ENCODE data around the gene TEX51.

The TEX51 gene

DNA sequence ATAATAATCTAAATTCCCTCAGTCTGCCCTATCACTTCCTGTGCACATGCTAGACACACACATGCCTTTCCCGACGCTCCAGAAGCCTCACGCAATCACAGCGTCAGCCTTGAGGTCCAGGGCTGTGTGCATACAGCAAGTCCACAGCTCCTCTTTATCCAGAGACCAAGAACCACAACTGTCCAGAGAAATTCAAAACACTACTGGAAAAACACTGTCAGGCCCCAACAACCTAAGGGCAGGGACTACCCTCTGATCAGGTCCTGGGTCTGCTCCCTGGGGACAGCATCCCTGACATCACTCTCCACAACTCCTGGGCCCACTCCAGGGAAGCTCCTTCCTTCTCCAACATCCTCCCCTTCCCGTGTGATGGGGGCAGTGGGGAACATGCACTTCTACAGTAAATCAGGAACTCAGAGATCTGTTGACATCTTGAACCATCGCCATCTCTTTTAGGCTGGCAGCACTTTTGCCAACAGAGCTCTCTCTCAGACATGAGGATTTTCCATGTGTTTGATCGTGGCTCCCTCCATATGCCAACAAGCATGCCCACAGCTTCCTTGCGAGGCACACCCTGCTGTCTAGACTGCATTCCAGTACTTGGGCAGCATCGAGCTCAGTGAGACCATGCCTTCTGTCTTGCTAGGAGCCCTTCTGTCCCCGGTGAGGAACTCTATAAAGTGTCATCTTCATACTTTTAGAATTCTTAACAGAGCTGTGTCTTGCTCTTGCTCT, 15.4 kb downstream of the TEX51 start:
- no peak overlapping the region for H3K27ac ChIP-seq
- TF ChIP-seq, protein P1, sequence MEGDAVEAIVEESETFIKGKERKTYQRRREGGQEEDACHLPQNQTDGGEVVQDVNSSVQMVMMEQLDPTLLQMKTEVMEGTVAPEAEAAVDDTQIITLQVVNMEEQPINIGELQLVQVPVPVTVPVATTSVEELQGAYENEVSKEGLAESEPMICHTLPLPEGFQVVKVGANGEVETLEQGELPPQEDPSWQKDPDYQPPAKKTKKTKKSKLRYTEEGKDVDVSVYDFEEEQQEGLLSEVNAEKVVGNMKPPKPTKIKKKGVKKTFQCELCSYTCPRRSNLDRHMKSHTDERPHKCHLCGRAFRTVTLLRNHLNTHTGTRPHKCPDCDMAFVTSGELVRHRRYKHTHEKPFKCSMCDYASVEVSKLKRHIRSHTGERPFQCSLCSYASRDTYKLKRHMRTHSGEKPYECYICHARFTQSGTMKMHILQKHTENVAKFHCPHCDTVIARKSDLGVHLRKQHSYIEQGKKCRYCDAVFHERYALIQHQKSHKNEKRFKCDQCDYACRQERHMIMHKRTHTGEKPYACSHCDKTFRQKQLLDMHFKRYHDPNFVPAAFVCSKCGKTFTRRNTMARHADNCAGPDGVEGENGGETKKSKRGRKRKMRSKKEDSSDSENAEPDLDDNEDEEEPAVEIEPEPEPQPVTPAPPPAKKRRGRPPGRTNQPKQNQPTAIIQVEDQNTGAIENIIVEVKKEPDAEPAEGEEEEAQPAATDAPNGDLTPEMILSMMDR (conservative IDR thresholded peaks at IDR 0.05), result no peak

DNA sequence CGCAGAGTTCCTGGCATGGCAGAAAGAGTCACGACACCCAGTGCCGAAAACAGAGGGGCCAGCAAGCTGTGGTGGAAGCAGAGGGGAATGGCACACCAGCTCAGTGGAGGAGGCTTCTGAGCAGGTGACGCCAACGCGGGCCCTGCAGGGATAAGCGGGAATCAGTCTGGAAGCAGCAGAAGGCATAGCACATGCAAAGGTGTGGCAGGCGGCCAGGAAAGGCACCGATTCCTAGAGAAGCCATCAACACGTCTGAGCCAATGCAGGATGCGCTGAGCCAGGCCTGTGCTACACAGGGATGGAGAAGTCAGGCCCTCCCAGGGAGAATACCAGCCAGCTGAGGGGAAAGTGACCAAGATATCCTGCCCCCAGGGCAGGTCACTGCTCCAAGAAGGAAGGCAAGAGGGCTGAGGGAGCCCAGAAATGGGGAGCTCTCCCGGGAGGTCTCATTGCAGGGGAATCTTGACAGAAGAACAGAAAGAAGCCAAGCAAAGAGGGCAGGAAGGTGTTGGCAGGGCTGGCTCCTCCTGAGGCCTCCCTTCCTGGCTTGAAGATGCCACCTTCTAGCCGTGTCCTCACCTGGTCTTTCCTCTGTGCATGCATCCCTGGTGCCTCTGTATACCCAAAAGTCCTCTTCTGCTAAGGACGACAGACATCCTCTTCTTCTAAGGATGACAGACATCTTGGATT, 16.3 kb downstream of the TEX51 start:
- TF ChIP-seq, protein P1 (conservative IDR thresholded peaks at IDR 0.05), result no peak
- no peak overlapping the region for H3K27ac ChIP-seq

DNA sequence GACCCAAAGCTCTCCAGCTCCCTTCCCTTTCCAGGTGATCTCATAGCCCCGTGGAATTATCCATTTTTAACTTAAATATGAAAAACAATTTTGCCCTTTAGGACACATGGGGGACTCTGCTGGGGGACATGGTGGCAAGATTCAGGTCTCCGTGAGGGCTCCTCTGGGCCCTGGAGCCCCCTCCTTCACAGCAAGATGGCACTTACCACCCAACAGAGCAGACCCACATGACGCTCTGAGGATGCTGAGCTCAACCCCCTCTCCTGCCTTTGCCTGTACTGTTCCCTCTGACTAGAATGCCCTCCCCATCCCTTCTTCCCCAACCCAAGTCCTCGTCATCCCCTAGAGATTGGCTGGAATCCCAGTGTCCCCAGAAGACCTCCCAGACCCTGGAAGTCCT, 17.2 kb downstream of the TEX51 start:
- TF ChIP-seq, protein P1 (conservative IDR thresholded peaks at IDR 0.05), result no peak
- H3K27ac ChIP-seq, result no peak overlapping the region

DNA sequence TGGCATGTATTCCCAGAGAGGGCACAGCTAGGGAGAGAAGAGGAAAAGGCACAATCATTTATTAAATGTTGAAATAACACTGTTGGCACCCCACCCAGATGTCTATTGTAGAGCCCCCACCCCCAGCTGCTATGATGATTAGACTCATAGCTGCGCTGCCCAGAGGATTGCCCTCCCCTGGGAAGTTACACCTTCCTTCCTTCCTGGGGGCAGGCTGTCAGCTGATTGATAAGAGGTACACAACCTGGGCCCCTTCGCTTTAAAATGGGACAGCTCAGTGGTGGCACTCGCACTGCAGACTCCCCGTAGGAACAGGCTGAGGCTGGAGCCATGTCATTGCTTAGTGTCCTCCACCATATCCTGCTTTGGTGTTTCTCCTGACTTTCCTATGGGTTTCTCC, 18.1 kb downstream of the TEX51 start:
- no peak overlapping the region for H3K27ac ChIP-seq
- TF ChIP-seq, protein P1 (conservative IDR thresholded peaks at IDR 0.05), result no peak

DNA sequence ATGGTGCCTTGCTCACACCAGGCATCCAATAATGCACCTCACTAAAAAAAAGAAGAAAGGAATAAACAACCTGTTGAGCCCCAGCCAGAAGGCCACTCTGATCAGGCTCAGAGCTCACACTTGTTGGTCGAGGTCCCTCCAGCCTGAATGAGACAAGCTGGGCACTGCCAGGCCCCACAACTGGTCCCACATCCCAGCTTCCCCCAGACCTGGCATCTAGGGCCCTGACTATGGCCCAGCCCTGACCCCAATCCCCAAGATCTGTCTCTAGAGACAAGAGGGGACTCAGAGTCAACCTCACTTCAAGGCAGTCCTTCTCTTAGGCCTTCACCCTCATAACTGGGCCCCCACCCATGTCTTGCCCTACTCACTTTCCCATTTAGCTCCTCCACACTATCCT, 22.4 kb downstream of the TEX51 start:
- TF ChIP-seq, protein P1 (conservative IDR thresholded peaks at IDR 0.05), result no peak
- H3K27ac ChIP-seq, result no peak overlapping the region

DNA sequence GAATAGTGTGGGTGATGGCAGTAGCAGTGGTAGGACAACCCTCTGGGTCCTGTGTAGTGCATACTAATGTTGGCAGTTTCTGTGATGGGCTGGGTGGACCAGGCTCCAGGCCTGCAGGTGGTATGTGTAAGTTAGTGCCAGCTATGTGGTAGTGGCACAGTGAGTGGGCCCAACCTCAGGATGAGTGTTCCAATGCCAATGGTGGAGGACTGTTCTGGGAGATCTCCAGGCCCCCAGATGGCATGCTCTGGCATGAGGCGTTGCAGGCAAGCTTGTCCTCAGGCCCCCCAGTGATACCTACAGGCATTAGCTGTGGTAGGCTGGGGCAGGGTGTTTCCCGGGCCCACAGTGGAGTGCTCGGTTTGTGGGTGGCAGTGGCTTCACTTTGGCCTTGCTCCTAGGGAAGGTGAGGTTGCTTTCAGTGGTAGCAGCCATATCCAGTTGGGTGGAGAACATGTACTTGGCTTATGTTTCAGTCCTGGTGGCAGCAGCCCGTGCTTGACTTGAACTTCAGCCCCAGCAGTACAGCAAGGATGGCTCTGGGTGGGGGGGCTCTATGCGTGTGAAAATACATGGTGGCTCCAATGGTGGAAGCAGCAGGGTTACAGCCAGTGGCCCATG, 32.4 kb downstream of the TEX51 start:
- TF ChIP-seq, protein P1 (conservative IDR thresholded peaks at IDR 0.05), result no peak

DNA sequence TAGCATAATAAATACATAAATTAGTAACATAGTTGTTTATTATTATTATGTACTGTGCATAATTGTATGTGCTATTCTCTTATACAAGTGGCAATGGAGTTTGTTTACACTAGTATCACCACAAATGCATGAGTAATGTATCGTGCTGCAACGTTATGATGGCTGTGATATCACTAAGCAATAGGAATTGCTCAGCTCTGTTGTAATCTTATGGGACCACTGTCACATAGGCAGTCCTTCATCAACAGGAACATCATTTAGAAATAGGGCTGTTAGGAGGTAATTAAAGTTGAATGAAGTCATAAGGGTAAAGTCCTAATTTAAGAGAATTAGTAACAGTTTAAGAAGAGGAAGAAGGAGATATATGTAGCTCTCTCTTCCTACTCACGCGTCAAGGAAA, 33.8 kb downstream of the TEX51 start:
- TF ChIP-seq, protein P1 (conservative IDR thresholded peaks at IDR 0.05), result no peak
- H3K27ac ChIP-seq, result no peak overlapping the region

More for the DNA sequence above, 32.4 kb downstream of the TEX51 start:
- H3K27ac ChIP-seq, result no peak overlapping the region
